ENCODE data around the gene PHACTR3. TPM values are rescaled to one million over a fixed set of nuclear protein-coding genes. Genes with fewer than 3 reads are reported as not detected.

Gene PHACTR3
- total RNA-seq, 4 donors from 2014 or later, result 0.26 to 3.2 (median 0.57) TPM

DNA sequence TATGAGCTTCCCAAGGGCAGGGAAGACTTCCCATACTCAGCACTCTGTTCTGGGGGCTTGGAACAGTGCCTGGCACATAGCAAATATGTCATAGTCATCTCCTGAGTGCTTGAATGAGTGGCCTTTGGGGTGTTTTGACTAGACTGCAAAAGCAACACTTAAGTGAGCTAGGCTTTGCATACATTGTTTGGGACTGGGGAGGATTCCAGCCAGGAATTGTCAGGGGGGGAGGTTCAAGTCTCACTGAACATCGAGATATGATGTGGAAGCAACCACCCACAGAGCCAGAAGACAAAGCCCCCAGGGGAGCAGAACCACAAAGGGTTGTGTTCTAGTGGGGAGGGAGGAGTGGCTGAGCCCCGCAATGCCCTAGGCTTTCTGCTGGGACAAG is 230.7 kb downstream of the PHACTR3 start:
- TF ChIP-seq POLR2A (IDR thresholded peaks at IDR 0.05), result no peak
- TF ChIP-seq, protein P1, sequence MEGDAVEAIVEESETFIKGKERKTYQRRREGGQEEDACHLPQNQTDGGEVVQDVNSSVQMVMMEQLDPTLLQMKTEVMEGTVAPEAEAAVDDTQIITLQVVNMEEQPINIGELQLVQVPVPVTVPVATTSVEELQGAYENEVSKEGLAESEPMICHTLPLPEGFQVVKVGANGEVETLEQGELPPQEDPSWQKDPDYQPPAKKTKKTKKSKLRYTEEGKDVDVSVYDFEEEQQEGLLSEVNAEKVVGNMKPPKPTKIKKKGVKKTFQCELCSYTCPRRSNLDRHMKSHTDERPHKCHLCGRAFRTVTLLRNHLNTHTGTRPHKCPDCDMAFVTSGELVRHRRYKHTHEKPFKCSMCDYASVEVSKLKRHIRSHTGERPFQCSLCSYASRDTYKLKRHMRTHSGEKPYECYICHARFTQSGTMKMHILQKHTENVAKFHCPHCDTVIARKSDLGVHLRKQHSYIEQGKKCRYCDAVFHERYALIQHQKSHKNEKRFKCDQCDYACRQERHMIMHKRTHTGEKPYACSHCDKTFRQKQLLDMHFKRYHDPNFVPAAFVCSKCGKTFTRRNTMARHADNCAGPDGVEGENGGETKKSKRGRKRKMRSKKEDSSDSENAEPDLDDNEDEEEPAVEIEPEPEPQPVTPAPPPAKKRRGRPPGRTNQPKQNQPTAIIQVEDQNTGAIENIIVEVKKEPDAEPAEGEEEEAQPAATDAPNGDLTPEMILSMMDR (IDR thresholded peaks at IDR 0.05), result no peak
- intact Hi-C loops (cut with DNase I; ENCODE audit: low total_unique reads), result no loop called here
- DNase-seq, result peak in 1 of 2 donors; percentile 9
- H3K4me3 ChIP-seq, result no peak overlapping the region
- no peaks in the 10 kb centered on the region for H3K9me3 ChIP-seq
- H3K27ac ChIP-seq, result peak overlapping the region; percentile 0 to 25
- no peaks in the 10 kb centered on the region for H3K36me3 ChIP-seq
- peaks cover 3 to 6% of the 10 kb centered on the region in 2 donors for H3K4me1 ChIP-seq
- no peaks in the 10 kb centered on the region for H3K27me3 ChIP-seq

DNA sequence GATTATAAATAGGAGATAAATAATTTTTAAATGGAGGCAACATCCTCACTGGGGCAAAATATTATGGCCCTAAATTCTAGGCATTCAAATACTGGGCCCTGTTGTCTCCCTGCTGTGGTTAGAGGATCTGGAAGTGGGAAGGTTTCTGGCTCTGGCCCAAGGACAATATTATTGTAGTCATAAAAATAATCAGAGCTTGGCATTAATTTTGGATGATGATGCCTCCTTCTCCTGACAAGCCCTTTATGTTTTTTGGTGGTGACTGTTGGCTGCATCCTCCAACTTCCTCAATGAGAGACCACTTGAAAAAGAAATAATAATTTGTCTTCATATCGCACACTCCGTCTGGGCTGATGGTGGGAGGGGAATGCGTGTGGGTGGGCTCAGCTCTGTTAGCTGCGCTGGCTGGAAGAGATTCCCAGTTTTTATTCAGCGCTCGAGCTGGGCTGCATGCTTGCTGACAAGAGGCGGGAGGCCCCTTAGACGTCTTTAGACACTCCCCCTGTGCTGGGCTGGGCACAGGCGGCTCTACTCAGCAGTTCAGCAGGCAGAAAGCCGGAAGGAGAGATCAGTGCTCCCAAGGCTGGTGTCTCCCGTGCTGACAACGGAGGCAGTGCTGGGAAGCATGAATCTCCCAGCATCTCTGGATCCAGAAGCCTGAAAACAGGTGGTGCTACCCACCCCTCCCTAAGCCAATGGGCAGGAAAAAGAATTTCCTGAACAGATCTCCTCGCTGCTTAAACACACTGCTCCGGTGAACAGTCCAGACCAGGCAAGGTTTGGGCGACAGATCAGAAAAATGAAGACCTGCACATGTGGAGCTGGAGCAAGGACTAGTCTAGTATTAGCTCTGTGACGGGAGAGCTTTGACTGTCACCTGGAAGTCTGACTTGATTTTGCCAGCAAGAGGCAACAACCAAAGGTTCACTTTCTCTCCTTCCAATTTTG is 231.4 kb downstream of the PHACTR3 start:
- no peaks in the 10 kb centered on the region for H3K36me3 ChIP-seq
- H3K27me3 ChIP-seq, result no peaks in the 10 kb centered on the region
- peak; percentile 47 for DNase-seq
- peak overlapping the region in 1 of 2 donors; percentile 8 for H3K4me3 ChIP-seq
- TF ChIP-seq, protein P1 (IDR thresholded peaks at IDR 0.05), result no peak
- TF ChIP-seq POLR2A (IDR thresholded peaks at IDR 0.05), result no peak
- peaks cover 3 to 6% of the 10 kb centered on the region in 2 donors for H3K4me1 ChIP-seq
- H3K9me3 ChIP-seq, result no peaks in the 10 kb centered on the region
- intact Hi-C loops (cut with DNase I; ENCODE audit: low total_unique reads), result no loop called here
- H3K27ac ChIP-seq, result peak overlapping the region; percentile 0 to 25

DNA sequence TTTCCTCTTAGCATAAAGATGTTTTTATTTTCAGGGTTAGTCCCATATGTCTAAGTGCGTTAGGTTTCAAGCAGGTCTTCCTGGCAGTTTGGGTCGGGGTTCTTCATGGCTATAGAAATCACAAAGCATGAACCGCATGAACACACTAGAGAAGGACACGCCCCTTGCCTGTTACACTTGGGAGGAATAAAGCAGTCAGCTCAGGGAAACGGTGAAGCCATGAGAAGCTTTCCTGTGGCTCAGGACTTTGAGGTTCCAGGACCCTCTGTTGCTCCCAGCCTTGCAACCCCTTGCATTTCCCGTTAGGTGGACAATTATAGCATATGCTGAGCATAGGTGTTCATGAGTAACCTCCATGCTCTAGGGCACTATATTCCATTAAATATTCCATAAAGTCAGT is 232.4 kb downstream of the PHACTR3 start:
- no peak for TF ChIP-seq POLR2A (IDR thresholded peaks at IDR 0.05)
- TF ChIP-seq, protein P1 (IDR thresholded peaks at IDR 0.05), result no peak
- no peak overlapping the region for H3K27ac ChIP-seq
- no peaks in the 10 kb centered on the region for H3K9me3 ChIP-seq
- no peak overlapping the region for H3K4me3 ChIP-seq
- intact Hi-C loops (cut with DNase I; ENCODE audit: low total_unique reads), result no loop called here
- peaks cover 3 to 6% of the 10 kb centered on the region in 2 donors for H3K4me1 ChIP-seq
- no peaks in the 10 kb centered on the region for H3K36me3 ChIP-seq
- H3K27me3 ChIP-seq, result no peaks in the 10 kb centered on the region
- no peak for DNase-seq

DNA sequence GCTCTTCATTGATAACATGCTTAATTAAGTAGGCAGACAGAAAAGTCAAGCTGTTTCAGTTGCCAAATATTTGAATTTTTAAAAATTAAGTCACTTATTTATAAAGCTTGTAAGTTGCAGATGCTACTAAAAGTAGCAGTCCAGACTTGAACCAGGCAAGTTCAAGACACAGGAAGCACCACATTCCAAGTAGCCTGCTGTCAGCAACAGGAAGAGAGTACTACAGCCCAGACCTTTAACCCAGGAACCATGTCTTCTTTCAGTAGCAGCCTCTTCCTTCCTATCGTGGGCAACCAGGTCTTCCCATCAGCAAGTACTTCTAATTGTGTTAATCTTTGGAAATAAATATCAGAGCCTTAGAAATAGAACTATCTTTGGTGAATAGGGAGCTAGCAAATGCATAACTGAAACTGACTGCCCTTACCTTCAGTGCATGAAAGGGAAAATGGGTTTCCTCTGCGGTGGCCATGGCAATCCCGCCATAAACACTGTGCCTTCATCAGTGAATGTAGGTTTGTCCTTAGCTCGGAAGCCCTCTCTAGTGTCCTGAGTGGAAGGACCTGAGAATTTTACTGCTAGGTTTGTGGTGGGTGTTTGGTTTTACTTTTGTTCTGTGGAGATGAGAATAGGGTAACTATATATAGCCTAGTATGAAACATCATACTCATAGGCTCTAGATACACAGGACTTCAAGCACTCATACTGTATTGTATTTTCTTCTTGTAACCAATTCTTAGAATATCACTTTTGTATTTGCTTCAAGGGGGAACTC is 233.5 kb downstream of the PHACTR3 start:
- no peaks in the 10 kb centered on the region for H3K27me3 ChIP-seq
- H3K27ac ChIP-seq, result no peak overlapping the region
- DNase-seq, result no peak
- H3K4me3 ChIP-seq, result no peak overlapping the region
- no peaks in the 10 kb centered on the region for H3K9me3 ChIP-seq
- H3K36me3 ChIP-seq, result no peaks in the 10 kb centered on the region
- peaks cover 3 to 6% of the 10 kb centered on the region in 2 donors for H3K4me1 ChIP-seq
- intact Hi-C loops (cut with DNase I; ENCODE audit: low total_unique reads), result no loop called here
- TF ChIP-seq, protein P1 (IDR thresholded peaks at IDR 0.05), result no peak
- no peak for TF ChIP-seq POLR2A (IDR thresholded peaks at IDR 0.05)

DNA sequence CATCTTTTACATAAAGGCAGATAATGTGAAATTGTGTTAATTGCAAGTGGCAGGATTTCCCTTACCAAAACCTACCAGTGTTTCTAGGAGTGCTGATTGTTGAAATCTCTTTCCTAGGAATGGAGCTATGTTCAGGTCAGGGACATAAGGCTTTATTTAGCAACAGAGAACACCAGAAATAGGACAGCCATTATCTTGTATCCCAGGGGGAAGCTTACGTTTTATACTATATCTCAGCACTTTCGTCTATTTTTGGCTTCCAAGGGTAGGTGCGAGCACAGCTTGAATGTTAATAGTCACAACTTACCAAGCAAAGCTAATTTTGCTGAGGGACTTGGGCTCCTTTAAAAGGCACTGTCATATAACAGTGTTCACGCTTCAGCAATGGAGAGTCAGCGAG is 235.1 kb downstream of the PHACTR3 start:
- H3K4me3 ChIP-seq, result no peak overlapping the region
- no peaks in the 10 kb centered on the region for H3K9me3 ChIP-seq
- intact Hi-C loops (cut with DNase I; ENCODE audit: low total_unique reads), result no loop called here
- DNase-seq, result no peak
- no peaks in the 10 kb centered on the region for H3K36me3 ChIP-seq
- H3K4me1 ChIP-seq, result peaks cover 3 to 6% of the 10 kb centered on the region in 2 donors
- H3K27me3 ChIP-seq, result no peaks in the 10 kb centered on the region
- H3K27ac ChIP-seq, result no peak overlapping the region
- TF ChIP-seq, protein P1 (IDR thresholded peaks at IDR 0.05), result no peak
- no peak for TF ChIP-seq POLR2A (IDR thresholded peaks at IDR 0.05)
